Endothelial cell of umbilical vein (primary cell): Measurements from ENCODE around the gene GNA12. TPM values are rescaled to one million over a fixed set of nuclear protein-coding genes. Genes with fewer than 3 reads are reported as not detected.

ENCODE experiments used
- BruUV-seq: library from RNA; stranded (reverse); fragments of 400-500 nt; replicated peaks from 2 replicates; lab custom pipeline; 2021; lab: Mats Ljungman, UMichigan
- CTCF ChIA-PET: fragments of 300-600, 350-600 bp; sonication (Branson Sonifier 250); formaldehyde crosslinking; loops from one replicate; lab custom pipeline; 2021; ENCODE audit warnings: antibody characterized with exemption, inconsistent platforms; lab: Charles Lee
- POLR2A ChIA-PET: fragments of 300-600, 350-600 bp; sonication (Branson Sonifier 250); formaldehyde crosslinking; loops from one replicate; lab custom pipeline; 2021; ENCODE audit warnings: antibody characterized with exemption, inconsistent platforms; lab: Charles Lee
- DNase-seq: peaks from one replicate; pipeline ENCODE4 v3.0.0-alpha.2; 2011; ENCODE audit warnings: low read depth, low spot score
- FAIRE-seq: peaks from 2 replicates; lab custom pipeline; 2011; peaks lifted over from hg19 to GRCh38; lab: Jason Lieb, UNC
- H2AFZ ChIP-seq: 2 replicates; pipeline ENCODE4 v1.6.0; 2012; ENCODE audit warnings: low read depth, low read length, control low read depth, inconsistent platforms
- H3K27ac ChIP-seq: 2 replicates; pipeline ENCODE4 v1.5.1; 2011; ENCODE audit warnings: low read depth, mild to moderate bottlenecking, control low read depth, low read length, moderate library complexity; ENCODE audit not compliant: insufficient read depth
- H3K27me3 ChIP-seq, 2 experiments: 2 replicates each; pipeline versions ENCODE4 v1.6.0 to v1.6.1; 2011; ENCODE audit warnings: low read length in 2 of 2, mixed read lengths in 1 of 2; ENCODE audit not compliant: control insufficient read depth in 2 of 2, insufficient read depth in 2 of 2
- H3K36me3 ChIP-seq, 2 experiments: 2 replicates in 1 of 2; 3 replicates in 1 of 2; pipeline ENCODE4 v1.5.1; 2011; ENCODE audit warnings: low read length in 2 of 2, mild to moderate bottlenecking in 1 of 2, moderate library complexity in 1 of 2; ENCODE audit not compliant: control insufficient read depth in 2 of 2, insufficient read depth in 2 of 2; ENCODE audit errors: extremely low read depth in 1 of 2
- H3K4me1 ChIP-seq: 3 replicates; pipeline ENCODE4 v1.5.1; 2011; ENCODE audit warnings: mild to moderate bottlenecking, low read length; ENCODE audit not compliant: control insufficient read depth, insufficient read depth; ENCODE audit errors: extremely low read depth
- H3K4me2 ChIP-seq: 2 replicates; pipeline ENCODE4 v1.6.1; 2011; ENCODE audit warnings: low read length, control low read depth, mixed read lengths; ENCODE audit not compliant: insufficient read depth
- H3K4me3 ChIP-seq, 3 experiments: fragments of 200-600 bp in 1 of 3; sonication (generic), shearing (Covaris generic) in 1 of 3; replicated peaks in 1 of 3; 2 replicates each; pipeline ENCODE4 v1.5.1; 2011 to 2016; ENCODE audit warnings: control low read depth in 3 of 3, low read length in 3 of 3, mild to moderate bottlenecking in 2 of 3, inconsistent platforms in 1 of 3, low read depth in 1 of 3, moderate library complexity in 1 of 3; ENCODE audit not compliant: insufficient read depth in 1 of 3
- H3K79me2 ChIP-seq: 2 replicates; pipeline ENCODE4 v1.6.0; 2012; ENCODE audit warnings: low read length, inconsistent platforms; ENCODE audit not compliant: control insufficient read depth, insufficient read depth
- H3K9ac ChIP-seq: replicated peaks from 2 replicates; pipeline ENCODE3; 2011; ENCODE audit warnings: low read length, control low read depth; ENCODE audit not compliant: insufficient read depth; ENCODE audit errors: extremely low read depth
- H3K9me1 ChIP-seq: replicated peaks from 3 replicates; pipeline ENCODE4 v1.6.0; 2011; ENCODE audit warnings: mild to moderate bottlenecking, low read length; ENCODE audit not compliant: control insufficient read depth, insufficient read depth; ENCODE audit errors: extremely low read depth
- H3K9me3 ChIP-seq: replicated peaks from 2 replicates; pipeline ENCODE4 v1.5.1; 2012; ENCODE audit warnings: low read length, inconsistent platforms; ENCODE audit not compliant: control insufficient read depth, insufficient read depth
- H4K20me1 ChIP-seq: replicated peaks from 2 replicates; pipeline ENCODE3; 2011; ENCODE audit warnings: mild to moderate bottlenecking, low read length; ENCODE audit not compliant: control insufficient read depth, insufficient read depth; ENCODE audit errors: extremely low read depth
- CTCF ChIP-seq, 2 donors: IDR thresholded peaks; 1 replicate in 1 of 2; 2 replicates in 1 of 2; pipeline ENCODE4 v1.5.1; 2011; ENCODE audit warnings: low read length in 2 of 2, mild to moderate bottlenecking in 2 of 2, moderate library complexity in 2 of 2, control low read depth in 1 of 2, inconsistent platforms in 1 of 2, low read depth in 1 of 2; ENCODE audit not compliant: insufficient read depth in 1 of 2; ENCODE audit errors: extremely low read depth in 1 of 2
- FOS ChIP-seq: IDR thresholded peaks from 2 replicates; pipeline ENCODE4 v1.6.1; 2011; ENCODE audit warnings: mild to moderate bottlenecking, low read length, moderate library complexity, borderline replicate concordance; ENCODE audit not compliant: insufficient read depth
- GATA2 ChIP-seq: IDR thresholded peaks from 2 replicates; pipeline ENCODE4 v1.7.0; 2011; ENCODE audit warnings: low read depth, mild to moderate bottlenecking, moderate library complexity, mixed read lengths, low read length; ENCODE audit not compliant: insufficient read length, insufficient read depth
- MAX ChIP-seq: IDR thresholded peaks from 2 replicates; pipeline ENCODE4 v1.6.1; 2011; ENCODE audit not compliant: insufficient read depth, insufficient read length
- MYC ChIP-seq: IDR thresholded peaks from one replicate; pipeline ENCODE4 v1.6.1; 2011; ENCODE audit warnings: mild to moderate bottlenecking, low read depth, low read length
- POLR2A ChIP-seq: IDR thresholded peaks from 2 replicates; pipeline ENCODE4 v1.6.1; 2012; ENCODE audit warnings: low read depth, mild to moderate bottlenecking, control low read depth, low read length
- POLR2AphosphoS5 ChIP-seq: IDR thresholded peaks from 2 replicates; pipeline ENCODE4 v1.6.1; 2012; ENCODE audit warnings: low read depth, mild to moderate bottlenecking, control low read depth, low read length, moderate library complexity; ENCODE audit not compliant: insufficient read depth
- dilution Hi-C: fragments of 300-500 bp; cut with MboI; formaldehyde crosslinking; loops from one replicate; pipeline ENCODE4 v1.15.0; 2019; ENCODE audit warnings: low sequenced_read_pairs; ENCODE audit not compliant: extremely low pct_ligation_motif_present
- intact Hi-C: fragments of 100-400 bp; cut with micrococcal nuclease; formaldehyde crosslinking; loops from one replicate; pipeline ENCODE4 v1.10.0; 2022
- polyA plus RNA-seq, 4 experiments: library from polyadenylated mRNA; depleted of rRNA in 3 of 4; stranded (reverse) in 3 of 4; unstranded in 1 of 4; fragments of >200 nt; gene quantifications; 2 replicates each; pipeline versions ENCODE4 v1.2.1 to v1.2.3, GENCODE V29; 2011 to 2012; ENCODE audit warnings: missing spikeins in 1 of 4
- total RNA-seq: library from RNA; stranded (reverse); gene quantifications from 2 replicates; pipeline ENCODE4 v1.2.3, GENCODE V29; 2021

GNA12 gene
- total and polyA plus RNA-seq, 2 donors (not counting 3 experiments of a cell fraction or from before 2014, with no cell fraction given): 63.0 to 75.1 TPM

- TF ChIP-seq POLR2A (no peak), POLR2AphosphoS5 (no peak), FOS (no peak), CTCF (IDR thresholded peaks at IDR 0.05; ENCODE audit: extremely low read depth in 1 of 2, insufficient read depth in 1 of 2, low read depth in 1 of 2, low read length in 2 of 2) (no peak), MAX (no peak), GATA2 (no peak), MYC (no peak)
- dilution Hi-C loops (no loop called here), intact Hi-C loops (no loop called here)
- POLR2A ChIA-PET: no interaction called here
- Histone ChIP-seq H3K4me1 (peaks cover 9% of the 10 kb centered on the region), H3K4me3 (no peak overlapping the region), H3K4me2 (no peak overlapping the region), H4K20me1 (no peaks in the 10 kb centered on the region), H3K79me2 (no peaks in the 10 kb centered on the region), H3K9me1 (no peaks in the 10 kb centered on the region), H3K27ac (no peak overlapping the region), H3K9me3 (no peaks in the 10 kb centered on the region), H3K27me3 (no peaks in the 10 kb centered on the region), H3K36me3 (no peaks in the 10 kb centered on the region), H2AFZ (no peak overlapping the region), H3K9ac (no peak overlapping the region)
- no peak for FAIRE-seq
- no TSS peak for BruUV-seq
- no peak for DNase-seq
- CTCF ChIA-PET: no interaction called here
These were observed 14.5 kb upstream of the GNA12 start for GRCh38 chr7:2858621-2859020.
